Neutrophil (primary cell): ENCODE measurements around the gene KCNH1.

Experiments
- H3K27ac ChIP-seq: fragments of 200-600 bp; sonication (generic); 2 replicates; pipeline ENCODE4 v1.5.1; 2016; ENCODE audit warnings: mild to moderate bottlenecking, moderate library complexity
- H3K27me3 ChIP-seq: fragments of 200-600 bp; sonication (generic); 2 replicates; pipeline ENCODE4 v1.6.0; 2016; ENCODE audit warnings: mild to moderate bottlenecking
- H3K36me3 ChIP-seq: fragments of 200-600 bp; sonication (generic); 2 replicates; pipeline ENCODE4 v1.5.1; 2017
- H3K4me1 ChIP-seq, 2 experiments: fragments of 200-600 bp in 1 of 2; sonication (generic) in 1 of 2; 1 replicate in 1 of 2; 2 replicates in 1 of 2; pipeline versions ENCODE4 v1.5.1 to v1.6.1; 2013 to 2016; ENCODE audit warnings: low read depth in 1 of 2, low read length in 1 of 2, mild to moderate bottlenecking in 1 of 2, moderate library complexity in 1 of 2; ENCODE audit not compliant: control insufficient read depth in 1 of 2, insufficient read depth in 1 of 2
- H3K4me3 ChIP-seq, 2 experiments: fragments of 200-600 bp in 1 of 2; sonication (generic) in 1 of 2; 1 replicate in 1 of 2; 2 replicates in 1 of 2; pipeline ENCODE4 v1.5.1; 2013 to 2016; ENCODE audit warnings: low read depth in 1 of 2, low read length in 1 of 2, mild to moderate bottlenecking in 1 of 2, moderate library complexity in 1 of 2
- H3K9me3 ChIP-seq: fragments of 200-600 bp; sonication (generic); 2 replicates; pipeline ENCODE4 v1.5.1; 2016
- TF ChIP-seq, protein P1 (sequence below): fragments of 200-600 bp; sonication (generic); IDR thresholded peaks from 2 replicates; pipeline ENCODE4 v1.5.1; 2016; ENCODE audit warnings: antibody characterized with exemption

The KCNH1 gene

DNA sequence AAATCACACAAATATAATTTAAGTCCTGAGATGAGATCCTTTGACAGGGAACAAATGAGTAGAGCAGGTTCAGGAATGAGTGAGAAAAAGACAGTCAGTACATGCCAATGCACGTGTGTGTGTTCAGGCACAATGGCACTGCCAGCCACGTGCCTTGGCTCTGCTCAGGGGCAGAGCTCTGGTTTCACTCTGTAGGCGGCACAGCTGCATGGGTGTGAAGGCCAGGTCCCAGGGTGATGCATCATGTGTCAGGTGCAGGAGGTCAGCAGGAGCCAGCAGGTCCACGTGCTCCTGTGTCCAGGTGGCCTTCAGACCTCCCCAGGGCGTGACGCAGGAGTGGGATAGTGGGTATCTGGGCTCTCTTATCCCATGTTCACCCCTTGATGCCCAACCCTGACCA, 386.1 kb downstream of the KCNH1 start:
- H3K27ac ChIP-seq, result no peak overlapping the region
- H3K4me1 ChIP-seq, result no peaks in the 10 kb centered on the region
- TF ChIP-seq, protein P1, sequence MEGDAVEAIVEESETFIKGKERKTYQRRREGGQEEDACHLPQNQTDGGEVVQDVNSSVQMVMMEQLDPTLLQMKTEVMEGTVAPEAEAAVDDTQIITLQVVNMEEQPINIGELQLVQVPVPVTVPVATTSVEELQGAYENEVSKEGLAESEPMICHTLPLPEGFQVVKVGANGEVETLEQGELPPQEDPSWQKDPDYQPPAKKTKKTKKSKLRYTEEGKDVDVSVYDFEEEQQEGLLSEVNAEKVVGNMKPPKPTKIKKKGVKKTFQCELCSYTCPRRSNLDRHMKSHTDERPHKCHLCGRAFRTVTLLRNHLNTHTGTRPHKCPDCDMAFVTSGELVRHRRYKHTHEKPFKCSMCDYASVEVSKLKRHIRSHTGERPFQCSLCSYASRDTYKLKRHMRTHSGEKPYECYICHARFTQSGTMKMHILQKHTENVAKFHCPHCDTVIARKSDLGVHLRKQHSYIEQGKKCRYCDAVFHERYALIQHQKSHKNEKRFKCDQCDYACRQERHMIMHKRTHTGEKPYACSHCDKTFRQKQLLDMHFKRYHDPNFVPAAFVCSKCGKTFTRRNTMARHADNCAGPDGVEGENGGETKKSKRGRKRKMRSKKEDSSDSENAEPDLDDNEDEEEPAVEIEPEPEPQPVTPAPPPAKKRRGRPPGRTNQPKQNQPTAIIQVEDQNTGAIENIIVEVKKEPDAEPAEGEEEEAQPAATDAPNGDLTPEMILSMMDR, result no peak
- no peaks in the 10 kb centered on the region for H3K9me3 ChIP-seq
- H3K36me3 ChIP-seq, result no peaks in the 10 kb centered on the region
- H3K27me3 ChIP-seq, result no peaks in the 10 kb centered on the region
- no peak overlapping the region for H3K4me3 ChIP-seq

DNA sequence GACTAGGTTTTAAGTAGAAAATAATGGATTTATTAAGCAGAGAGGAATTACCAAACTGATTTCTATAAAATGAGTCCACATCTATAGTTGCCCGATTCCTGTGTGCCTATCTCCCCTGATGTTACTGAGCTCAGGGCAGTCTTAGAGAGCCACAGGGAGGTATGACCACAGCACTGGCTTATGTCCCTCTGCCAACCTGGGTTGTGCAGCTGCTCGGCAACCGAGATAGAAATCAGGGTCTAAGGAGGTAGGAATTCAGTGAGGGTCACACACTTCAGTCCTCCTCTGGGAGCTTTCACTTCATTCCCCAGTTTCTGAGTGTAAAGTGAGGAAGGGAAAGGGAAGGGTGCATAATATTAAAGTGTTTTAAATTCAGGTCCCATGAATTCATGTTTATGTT, 386.8 kb downstream of the KCNH1 start:
- TF ChIP-seq, protein P1, result no peak
- no peak overlapping the region for H3K4me3 ChIP-seq
- H3K9me3 ChIP-seq, result no peaks in the 10 kb centered on the region
- H3K27me3 ChIP-seq, result no peaks in the 10 kb centered on the region
- no peaks in the 10 kb centered on the region for H3K36me3 ChIP-seq
- no peak overlapping the region for H3K27ac ChIP-seq
- H3K4me1 ChIP-seq, result no peaks in the 10 kb centered on the region

DNA sequence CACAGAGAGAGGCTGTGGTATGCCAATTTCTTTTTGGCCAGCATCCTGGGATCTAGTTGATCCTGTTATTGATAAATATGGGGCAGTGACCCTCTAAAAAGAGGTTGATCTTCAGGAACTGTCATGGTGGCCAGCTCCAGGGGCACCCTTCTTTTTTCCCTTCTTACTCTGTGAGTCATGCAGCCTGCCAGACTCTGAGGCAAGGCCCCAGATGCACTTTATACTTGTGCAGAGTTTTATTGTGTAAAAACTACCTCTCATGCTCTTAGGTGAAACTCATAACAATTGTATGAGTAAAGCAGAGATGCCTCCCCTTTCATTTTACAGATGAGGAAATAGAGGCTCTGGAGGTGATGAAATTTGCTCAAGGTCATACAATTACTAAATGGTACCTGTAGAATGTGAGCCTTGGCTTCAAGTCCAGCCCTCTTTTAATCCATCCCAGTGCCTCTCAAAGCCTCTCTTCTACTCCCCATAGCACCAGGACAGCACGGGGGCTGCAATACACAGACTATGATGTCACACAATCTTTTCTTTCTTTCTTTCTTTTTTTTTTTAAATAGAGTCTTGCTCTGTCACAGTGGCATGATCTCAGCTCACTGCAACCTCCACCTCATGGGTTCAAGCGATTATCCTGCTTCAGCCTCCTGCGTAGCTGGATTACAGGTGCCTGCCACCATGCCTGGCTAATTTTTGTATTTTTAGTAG, 387.8 kb downstream of the KCNH1 start:
- H3K9me3 ChIP-seq, result no peaks in the 10 kb centered on the region
- H3K27ac ChIP-seq, result no peak overlapping the region
- TF ChIP-seq, protein P1, result no peak
- no peaks in the 10 kb centered on the region for H3K4me1 ChIP-seq
- no peak overlapping the region for H3K4me3 ChIP-seq
- no peaks in the 10 kb centered on the region for H3K27me3 ChIP-seq
- no peaks in the 10 kb centered on the region for H3K36me3 ChIP-seq

DNA sequence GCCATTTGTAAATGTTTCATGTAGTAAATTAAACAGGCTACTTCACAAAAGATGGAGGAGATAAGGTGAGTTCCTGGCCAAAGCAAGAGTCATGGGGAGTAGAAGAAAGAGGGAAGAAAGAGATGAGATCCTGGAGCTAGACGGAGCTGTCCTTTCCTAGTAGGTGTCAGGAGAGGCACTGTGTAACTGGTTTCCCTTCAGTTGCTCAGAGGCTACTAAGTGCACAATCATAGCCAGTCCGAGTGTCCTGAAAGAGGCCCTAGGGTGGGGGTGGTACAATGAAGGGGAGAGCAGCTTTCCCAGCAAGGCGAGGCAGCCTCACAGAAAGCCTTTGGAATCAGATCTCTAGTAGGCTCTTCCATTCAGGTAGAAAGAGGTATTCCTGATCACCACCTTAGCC, 390.9 kb downstream of the KCNH1 start:
- no peaks in the 10 kb centered on the region for H3K27me3 ChIP-seq

DNA sequence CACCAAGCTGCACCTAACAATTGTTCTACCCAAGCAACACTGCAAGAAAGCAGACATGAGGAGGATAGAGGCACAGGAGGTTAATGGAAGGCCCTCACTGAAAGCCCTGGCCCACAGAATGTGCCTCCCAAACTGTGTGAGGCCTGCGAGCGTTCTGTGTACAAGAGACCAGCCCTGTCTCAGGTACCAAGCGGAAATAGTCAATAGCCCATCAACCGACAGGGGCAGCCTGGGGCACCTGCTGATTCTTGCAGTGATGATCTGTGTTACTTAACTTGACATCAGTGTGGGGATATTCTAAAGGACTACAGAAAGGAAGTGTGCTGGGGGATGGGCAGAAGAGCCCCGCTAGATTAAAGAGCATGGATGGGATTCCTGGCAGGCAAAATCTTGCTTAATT, 392.4 kb downstream of the KCNH1 start:
- TF ChIP-seq, protein P1, result no peak
- Histone ChIP-seq H3K4me3 (no peak overlapping the region), H3K27ac (no peak overlapping the region), H3K9me3 (no peaks in the 10 kb centered on the region), H3K36me3 (no peaks in the 10 kb centered on the region), H3K4me1 (no peaks in the 10 kb centered on the region), H3K27me3 (no peaks in the 10 kb centered on the region)

More for the DNA sequence above, 390.9 kb downstream of the KCNH1 start:
- Histone ChIP-seq H3K4me3 (no peak overlapping the region), H3K4me1 (no peaks in the 10 kb centered on the region), H3K9me3 (no peaks in the 10 kb centered on the region), H3K36me3 (no peaks in the 10 kb centered on the region), H3K27ac (no peak overlapping the region)
- TF ChIP-seq, protein P1, result no peak
